ENCODE measurements around the gene KHDC4. TPM values are rescaled to one million over a fixed set of nuclear protein-coding genes. Genes with fewer than 3 reads are reported as not detected.

The KHDC4 gene
- total RNA-seq, 1 experiment from 2014 or later = 93.3 TPM

DNA sequence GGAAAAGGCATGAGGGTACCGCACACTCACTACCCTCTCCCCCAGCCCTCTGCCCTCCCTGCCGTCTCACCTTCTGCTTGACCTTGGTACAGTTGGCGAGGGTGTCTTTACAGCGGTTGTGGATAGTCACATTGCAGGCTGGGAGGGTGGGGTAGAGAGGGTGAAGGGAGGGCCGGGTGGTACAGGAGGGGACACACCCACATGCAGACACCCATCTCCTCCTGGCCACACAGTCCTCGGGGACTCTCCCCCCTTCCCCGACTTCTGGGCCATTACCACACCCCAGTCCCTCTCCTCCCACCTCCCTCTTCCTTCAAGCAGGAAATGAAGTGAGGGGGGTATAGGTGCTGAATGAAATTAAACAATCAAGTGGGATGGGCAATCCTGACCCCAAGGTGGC lies 32.5 kb upstream of the KHDC4 start:
- H3K4me1 ChIP-seq (ENCODE audit: insufficient read depth, low read length, poor library complexity, severe bottlenecking) = peaks cover 50% of the 10 kb centered on the region
- DNase-seq (ENCODE audit: low spot score) = no peak
- peaks cover 80% of the 10 kb centered on the region for H3K36me3 ChIP-seq (ENCODE audit: insufficient read depth, low read length, poor library complexity, severe bottlenecking)
- no TSS peak for BruUV-seq (replicated peaks)
- peak overlapping the region; percentile 70 for H3K27ac ChIP-seq (ENCODE audit: low read depth, low read length, poor library complexity, severe bottlenecking)
- no peaks in the 10 kb centered on the region for H3K27me3 ChIP-seq (replicated peaks; ENCODE audit: insufficient read depth, low read depth, low read length, poor library complexity)
- TF ChIP-seq EZH2 (IDR thresholded peaks at IDR 0.05; ENCODE audit: borderline replicate concordance, low read depth, low read length, poor library complexity, severe bottlenecking) = no peak
- TF ChIP-seq, protein P1, sequence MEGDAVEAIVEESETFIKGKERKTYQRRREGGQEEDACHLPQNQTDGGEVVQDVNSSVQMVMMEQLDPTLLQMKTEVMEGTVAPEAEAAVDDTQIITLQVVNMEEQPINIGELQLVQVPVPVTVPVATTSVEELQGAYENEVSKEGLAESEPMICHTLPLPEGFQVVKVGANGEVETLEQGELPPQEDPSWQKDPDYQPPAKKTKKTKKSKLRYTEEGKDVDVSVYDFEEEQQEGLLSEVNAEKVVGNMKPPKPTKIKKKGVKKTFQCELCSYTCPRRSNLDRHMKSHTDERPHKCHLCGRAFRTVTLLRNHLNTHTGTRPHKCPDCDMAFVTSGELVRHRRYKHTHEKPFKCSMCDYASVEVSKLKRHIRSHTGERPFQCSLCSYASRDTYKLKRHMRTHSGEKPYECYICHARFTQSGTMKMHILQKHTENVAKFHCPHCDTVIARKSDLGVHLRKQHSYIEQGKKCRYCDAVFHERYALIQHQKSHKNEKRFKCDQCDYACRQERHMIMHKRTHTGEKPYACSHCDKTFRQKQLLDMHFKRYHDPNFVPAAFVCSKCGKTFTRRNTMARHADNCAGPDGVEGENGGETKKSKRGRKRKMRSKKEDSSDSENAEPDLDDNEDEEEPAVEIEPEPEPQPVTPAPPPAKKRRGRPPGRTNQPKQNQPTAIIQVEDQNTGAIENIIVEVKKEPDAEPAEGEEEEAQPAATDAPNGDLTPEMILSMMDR (conservative IDR thresholded peaks at IDR 0.05; ENCODE audit: low read depth, low read length) = no peak
- H3K9me3 ChIP-seq (ENCODE audit: low read depth, low read length, poor library complexity, severe bottlenecking) = no peaks in the 10 kb centered on the region
- H3K4me3 ChIP-seq (ENCODE audit: low read depth, low read length, poor library complexity, severe bottlenecking) = no peak overlapping the region
- ChIA-PET POLR2A (ENCODE audit: low non-redundant PET) (no interaction called here), CTCF (no interaction called here)
- intact Hi-C loops (cut with micrococcal nuclease; ENCODE audit: unreplicated experiment) = no loop called here

DNA sequence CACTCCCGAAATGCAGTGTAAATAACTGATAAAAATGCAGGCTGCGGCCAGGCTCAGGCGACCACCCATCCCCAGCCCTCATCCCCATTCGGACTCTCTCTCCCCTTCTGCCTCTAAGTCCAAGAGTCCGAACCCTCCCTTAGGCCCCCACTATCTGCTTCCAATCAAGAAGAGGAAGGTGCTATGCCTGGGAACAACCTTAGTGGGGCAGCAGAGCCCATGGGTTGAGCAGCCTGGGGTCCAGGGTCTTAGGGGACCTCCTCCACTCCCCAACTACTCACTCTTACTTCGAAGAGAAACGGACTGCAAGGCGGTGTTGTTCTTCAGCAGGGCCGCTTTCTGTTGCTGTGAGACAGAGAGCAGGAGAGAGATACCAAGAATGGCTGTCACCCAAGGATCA lies 31.9 kb upstream of the KHDC4 start:
- H3K36me3 ChIP-seq (ENCODE audit: insufficient read depth, low read length, poor library complexity, severe bottlenecking) = peaks cover 85% of the 10 kb centered on the region
- intact Hi-C loops (cut with micrococcal nuclease; ENCODE audit: unreplicated experiment) = no loop called here
- TF ChIP-seq, protein P1 (conservative IDR thresholded peaks at IDR 0.05; ENCODE audit: low read depth, low read length) = peak; percentile 36; the same call in 1 of the 2 replicates
- TF ChIP-seq EZH2 (IDR thresholded peaks at IDR 0.05; ENCODE audit: borderline replicate concordance, low read depth, low read length, poor library complexity, severe bottlenecking) = no peak
- no peaks in the 10 kb centered on the region for H3K27me3 ChIP-seq (replicated peaks; ENCODE audit: insufficient read depth, low read depth, low read length, poor library complexity)
- H3K27ac ChIP-seq (ENCODE audit: low read depth, low read length, poor library complexity, severe bottlenecking) = peak overlapping the region; percentile 37
- H3K4me3 ChIP-seq (ENCODE audit: low read depth, low read length, poor library complexity, severe bottlenecking) = no peak overlapping the region
- no peak for DNase-seq (ENCODE audit: low spot score)
- no peaks in the 10 kb centered on the region for H3K9me3 ChIP-seq (ENCODE audit: low read depth, low read length, poor library complexity, severe bottlenecking)
- H3K4me1 ChIP-seq (ENCODE audit: insufficient read depth, low read length, poor library complexity, severe bottlenecking) = peaks cover 48% of the 10 kb centered on the region
- POLR2A ChIA-PET (ENCODE audit: low non-redundant PET) = no interaction called here
- BruUV-seq (replicated peaks) = no TSS peak
- CTCF ChIA-PET = interaction anchor here (0.8 kb wide), 1 partner anchor 23 kb away, joined by 3 read pairs; no protein-coding TSS in a partner anchor

DNA sequence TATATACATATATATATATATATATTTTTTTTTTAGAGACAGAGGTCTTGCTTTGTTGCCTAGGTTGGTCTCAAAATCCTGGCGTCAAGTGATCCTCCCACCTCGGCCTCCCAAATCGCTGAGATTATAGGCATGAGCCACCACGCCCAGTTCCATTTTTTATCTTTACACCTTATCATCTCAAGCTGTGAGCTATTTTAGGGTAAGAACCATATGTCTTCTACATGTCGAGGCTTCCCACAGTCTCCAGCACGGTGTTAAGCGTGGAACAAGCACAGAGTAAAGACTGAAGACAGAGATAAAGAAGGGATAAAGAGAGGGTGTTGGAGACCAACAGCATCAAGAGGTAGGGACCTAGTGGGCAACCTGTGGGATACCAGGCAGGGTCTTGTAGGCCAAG lies 30.0 kb upstream of the KHDC4 start:
- Histone ChIP-seq H3K36me3 (ENCODE audit: insufficient read depth, low read length, poor library complexity, severe bottlenecking) (peaks cover 94% of the 10 kb centered on the region), H3K27ac (ENCODE audit: low read depth, low read length, poor library complexity, severe bottlenecking) (no peak overlapping the region), H3K4me1 (ENCODE audit: insufficient read depth, low read length, poor library complexity, severe bottlenecking) (peaks cover 41% of the 10 kb centered on the region), H3K27me3 (replicated peaks; ENCODE audit: insufficient read depth, low read depth, low read length, poor library complexity) (no peaks in the 10 kb centered on the region), H3K9me3 (ENCODE audit: low read depth, low read length, poor library complexity, severe bottlenecking) (no peaks in the 10 kb centered on the region), H3K4me3 (ENCODE audit: low read depth, low read length, poor library complexity, severe bottlenecking) (no peak overlapping the region)
- BruUV-seq (replicated peaks) = no TSS peak
- CTCF ChIA-PET = no interaction called here
- no peak for TF ChIP-seq EZH2 (IDR thresholded peaks at IDR 0.05; ENCODE audit: borderline replicate concordance, low read depth, low read length, poor library complexity, severe bottlenecking)
- TF ChIP-seq, protein P1 (conservative IDR thresholded peaks at IDR 0.05; ENCODE audit: low read depth, low read length) = no peak
- intact Hi-C loops (cut with micrococcal nuclease; ENCODE audit: unreplicated experiment) = no loop called here
- no peak for DNase-seq (ENCODE audit: low spot score)
- POLR2A ChIA-PET (ENCODE audit: low non-redundant PET) = no interaction called here
